GM21526 (cell line): ENCODE measurements around the gene ARHGEF12.
"Not testable (repeated sequence)": the region's sequence is repeated elsewhere in the genome, so short reads cannot be mapped to it uniquely, and the experiment has no call there.

ENCODE experiments used
- ATAC-seq: cut with Tn5 transposase; IDR thresholded peaks from one replicate; pipeline ENCODE4 v1.9.1; 2021; ENCODE audit warnings: moderate library complexity; ENCODE audit not compliant: unreplicated experiment, low FRiP score

The ARHGEF12 gene

GRCh38 chr11:120473503-120473902 lies 137.3 kb downstream of the ARHGEF12 start:
- ATAC-seq, result no peak

GRCh38 chr11:120482149-120482548 lies 145.9 kb downstream of the ARHGEF12 start:
- ATAC-seq, result no peak

- ATAC-seq, result no peak
Observed at GRCh38 chr11:120484722-120485121, 148.5 kb downstream of the ARHGEF12 start.

- no peak for ATAC-seq
Observed at GRCh38 chr11:120486138-120486537, 149.9 kb downstream of the ARHGEF12 start.

- ATAC-seq, result no peak
Observed at GRCh38 chr11:120489799-120490198, 153.6 kb downstream of the ARHGEF12 start.

GRCh38 chr11:120492486-120492885 lies 156.3 kb downstream of the ARHGEF12 start:
- no peak for ATAC-seq

- ATAC-seq, result no peak
Observed at GRCh38 chr11:120494595-120494994, 158.4 kb downstream of the ARHGEF12 start.

- ATAC-seq, result no peak
Observed at GRCh38 chr11:120499088-120499487, 162.9 kb downstream of the ARHGEF12 start.

- ATAC-seq, result no peak
Observed at GRCh38 chr11:120499859-120500258, 163.6 kb downstream of the ARHGEF12 start.

- no peak for ATAC-seq
Observed at GRCh38 chr11:120500414-120501071, 164.3 kb downstream of the ARHGEF12 start.

GRCh38 chr11:120501440-120501839 lies 165.2 kb downstream of the ARHGEF12 start:
- no peak for ATAC-seq

GRCh38 chr11:120501976-120502755 lies 166.0 kb downstream of the ARHGEF12 start:
- no peak for ATAC-seq

- not testable (repeated sequence) for ATAC-seq
Observed at GRCh38 chr11:120503529-120503928, 167.3 kb downstream of the ARHGEF12 start.

- no peak for ATAC-seq
Observed at GRCh38 chr11:120505801-120506425, 169.7 kb downstream of the ARHGEF12 start.

- ATAC-seq, result no peak
Observed at GRCh38 chr11:120509346-120510053, 173.3 kb downstream of the ARHGEF12 start.

- no peak for ATAC-seq
Observed at GRCh38 chr11:120510406-120511115, 174.3 kb downstream of the ARHGEF12 start.

GRCh38 chr11:120511116-120511819 lies 175.1 kb downstream of the ARHGEF12 start, which contains the start of gene GRIK4:
TSS of gene GRIK4 (plus strand) at chr11:120511748. CDS start at chr11:120660319, 148,571 bp downstream.
- ATAC-seq, result peak; percentile 83

GRCh38 chr11:120511820-120512738 lies 175.9 kb downstream of the ARHGEF12 start:
- no peak for ATAC-seq
